Measurements from ENCODE around the gene COL4A4. TPM values are rescaled to one million over a fixed set of nuclear protein-coding genes. Genes with fewer than 3 reads are reported as not detected.

COL4A4 gene
- total and polyA plus RNA-seq, 2 donors (not counting 3 experiments of a cell fraction or from before 2014, with no cell fraction given), result not detected

DNA sequence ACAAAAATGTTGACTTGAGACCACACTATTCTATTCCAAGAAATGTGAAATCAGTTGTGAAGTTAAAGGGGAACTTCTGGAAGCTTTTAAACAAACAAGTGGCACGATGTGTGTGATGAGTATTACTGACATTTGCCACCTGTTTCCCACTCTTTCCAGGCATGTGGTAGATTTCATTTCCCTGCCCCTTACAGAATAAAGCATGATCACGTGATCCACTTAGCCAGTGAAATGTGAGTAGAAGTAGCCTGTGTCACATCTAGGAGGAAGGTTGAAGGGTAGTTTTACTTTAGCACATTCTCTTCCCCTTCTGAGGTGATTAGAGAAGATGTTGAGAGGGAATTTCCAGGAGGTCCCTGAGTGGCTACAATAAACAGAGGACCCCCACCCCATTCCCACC is 3.8 kb downstream of the COL4A4 start:
- Histone ChIP-seq H3K4me3 (replicated peaks in 1 of 3; ENCODE audit: insufficient read depth in 1 of 3, low read depth in 1 of 3, low read length in 3 of 3) (no peak overlapping the region), H3K27ac (ENCODE audit: insufficient read depth, low read depth, low read length) (no peak overlapping the region), H3K9me3 (replicated peaks; ENCODE audit: control insufficient read depth, insufficient read depth, low read length) (no peaks in the 10 kb centered on the region), H4K20me1 (replicated peaks; ENCODE audit: control insufficient read depth, extremely low read depth, insufficient read depth, low read length) (no peaks in the 10 kb centered on the region), H3K27me3 (ENCODE audit: control insufficient read depth in 2 of 2, insufficient read depth in 2 of 2, low read length in 2 of 2) (peaks cover 13 to 19% of the 10 kb centered on the region in 2 experiments), H3K79me2 (ENCODE audit: control insufficient read depth, insufficient read depth, low read length) (no peaks in the 10 kb centered on the region), H3K36me3 (ENCODE audit: control insufficient read depth in 2 of 2, extremely low read depth in 1 of 2, insufficient read depth in 2 of 2, low read length in 2 of 2) (no peaks in the 10 kb centered on the region), H3K9me1 (replicated peaks; ENCODE audit: control insufficient read depth, extremely low read depth, insufficient read depth, low read length) (no peaks in the 10 kb centered on the region), H3K4me2 (ENCODE audit: insufficient read depth, low read length) (no peak overlapping the region), H3K4me1 (ENCODE audit: control insufficient read depth, extremely low read depth, insufficient read depth, low read length) (no peaks in the 10 kb centered on the region), H2AFZ (ENCODE audit: low read depth, low read length) (no peak overlapping the region), H3K9ac (replicated peaks; ENCODE audit: extremely low read depth, insufficient read depth, low read length) (no peak overlapping the region)
- CTCF ChIA-PET, result no interaction called here
- POLR2A ChIA-PET, result no interaction called here
- dilution Hi-C loops (cut with MboI; ENCODE audit: extremely low pct_ligation_motif_present, low sequenced_read_pairs) (no loop called here), intact Hi-C loops (cut with micrococcal nuclease) (no loop called here)
- FAIRE-seq (no peak), DNase-seq (ENCODE audit: low read depth, low spot score) (no peak)
- TF ChIP-seq, protein P1, sequence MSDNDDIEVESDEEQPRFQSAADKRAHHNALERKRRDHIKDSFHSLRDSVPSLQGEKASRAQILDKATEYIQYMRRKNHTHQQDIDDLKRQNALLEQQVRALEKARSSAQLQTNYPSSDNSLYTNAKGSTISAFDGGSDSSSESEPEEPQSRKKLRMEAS (IDR thresholded peaks at IDR 0.05; ENCODE audit: insufficient read depth, insufficient read length), result no peak
- TF ChIP-seq GATA2 (IDR thresholded peaks at IDR 0.05; ENCODE audit: insufficient read depth, insufficient read length, low read depth, low read length), result no peak
- TF ChIP-seq POLR2A (IDR thresholded peaks at IDR 0.05; ENCODE audit: low read depth, low read length), result no peak
- no peak for TF ChIP-seq FOS (IDR thresholded peaks at IDR 0.05; ENCODE audit: borderline replicate concordance, insufficient read depth, low read length)
- TF ChIP-seq, protein P2, sequence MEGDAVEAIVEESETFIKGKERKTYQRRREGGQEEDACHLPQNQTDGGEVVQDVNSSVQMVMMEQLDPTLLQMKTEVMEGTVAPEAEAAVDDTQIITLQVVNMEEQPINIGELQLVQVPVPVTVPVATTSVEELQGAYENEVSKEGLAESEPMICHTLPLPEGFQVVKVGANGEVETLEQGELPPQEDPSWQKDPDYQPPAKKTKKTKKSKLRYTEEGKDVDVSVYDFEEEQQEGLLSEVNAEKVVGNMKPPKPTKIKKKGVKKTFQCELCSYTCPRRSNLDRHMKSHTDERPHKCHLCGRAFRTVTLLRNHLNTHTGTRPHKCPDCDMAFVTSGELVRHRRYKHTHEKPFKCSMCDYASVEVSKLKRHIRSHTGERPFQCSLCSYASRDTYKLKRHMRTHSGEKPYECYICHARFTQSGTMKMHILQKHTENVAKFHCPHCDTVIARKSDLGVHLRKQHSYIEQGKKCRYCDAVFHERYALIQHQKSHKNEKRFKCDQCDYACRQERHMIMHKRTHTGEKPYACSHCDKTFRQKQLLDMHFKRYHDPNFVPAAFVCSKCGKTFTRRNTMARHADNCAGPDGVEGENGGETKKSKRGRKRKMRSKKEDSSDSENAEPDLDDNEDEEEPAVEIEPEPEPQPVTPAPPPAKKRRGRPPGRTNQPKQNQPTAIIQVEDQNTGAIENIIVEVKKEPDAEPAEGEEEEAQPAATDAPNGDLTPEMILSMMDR (IDR thresholded peaks at IDR 0.05; ENCODE audit: extremely low read depth in 1 of 2, insufficient read depth in 1 of 2, low read depth in 1 of 2, low read length in 2 of 2), result no peak
- no peak for TF ChIP-seq MYC (IDR thresholded peaks at IDR 0.05; ENCODE audit: low read depth, low read length)
- TF ChIP-seq POLR2AphosphoS5 (IDR thresholded peaks at IDR 0.05; ENCODE audit: insufficient read depth, low read depth, low read length), result no peak
- no peak for TF ChIP-seq JUN (IDR thresholded peaks at IDR 0.05; ENCODE audit: borderline replicate concordance, insufficient read depth, insufficient read length, low read depth)
- no peak for TF ChIP-seq EZH2 (IDR thresholded peaks at IDR 0.05; ENCODE audit: borderline replicate concordance, low read depth, low read length, severe bottlenecking)
- no TSS peak for BruUV-seq (replicated peaks)
